Hepatocyte (in vitro differentiated cells): ENCODE measurements around the gene ZNF500. TPM values are rescaled to one million over a fixed set of nuclear protein-coding genes. Genes with fewer than 3 reads are reported as not detected.

Source experiments
- DNase-seq: peaks from one replicate; pipeline ENCODE4 v3.0.0-alpha.2; 2016; ENCODE audit warnings: low spot score
- H2AFZ ChIP-seq: fragments of 200-600 bp; sonication (generic); 2 replicates; pipeline ENCODE4 v1.6.0; 2016; ENCODE audit warnings: antibody characterized with exemption, mild to moderate bottlenecking
- H3K27ac ChIP-seq: fragments of 200-600 bp; sonication (generic); 2 replicates; pipeline ENCODE4 v1.5.1; 2016; ENCODE audit warnings: mild to moderate bottlenecking
- H3K27me3 ChIP-seq: fragments of 200-600 bp; sonication (generic); 2 replicates; pipeline ENCODE4 v1.6.1; 2016
- H3K36me3 ChIP-seq: fragments of 200-600 bp; sonication (generic); replicated peaks from 2 replicates; pipeline ENCODE4 v1.5.1; 2016; ENCODE audit warnings: low read depth; ENCODE audit not compliant: insufficient read depth
- H3K4me1 ChIP-seq: fragments of 200-600 bp; sonication (generic); 2 replicates; pipeline ENCODE4 v1.5.1; 2016; ENCODE audit warnings: mild to moderate bottlenecking, moderate library complexity; ENCODE audit not compliant: insufficient read depth
- H3K4me2 ChIP-seq: fragments of 200-600 bp; sonication (generic); 2 replicates; pipeline ENCODE4 v1.6.0; 2016
- H3K4me3 ChIP-seq: fragments of 200-600 bp; sonication (generic); 2 replicates; pipeline ENCODE4 v1.5.1; 2016; ENCODE audit warnings: mild to moderate bottlenecking
- H3K79me2 ChIP-seq: fragments of 200-600 bp; sonication (generic); 2 replicates; pipeline ENCODE4 v1.6.0; 2017; ENCODE audit warnings: mild to moderate bottlenecking
- H3K9me2 ChIP-seq: fragments of 200-600 bp; sonication (generic); replicated peaks from 2 replicates; pipeline ENCODE4 v1.6.0; 2017; ENCODE audit warnings: mild to moderate bottlenecking; ENCODE audit not compliant: insufficient read depth
- H3K9me3 ChIP-seq: fragments of 200-600 bp; sonication (generic); 2 replicates; pipeline ENCODE4 v1.5.1; 2016; ENCODE audit warnings: low read depth, mild to moderate bottlenecking
- H4K20me1 ChIP-seq: fragments of 200-600 bp; sonication (generic); 2 replicates; pipeline ENCODE4 v1.6.0; 2016; ENCODE audit warnings: mild to moderate bottlenecking; ENCODE audit not compliant: insufficient read depth, poor library complexity, severe bottlenecking
- CTCF ChIP-seq: fragments of 200-600 bp; sonication (generic); IDR thresholded peaks from 2 replicates; pipeline ENCODE4 v1.5.1; 2016; ENCODE audit warnings: antibody characterized with exemption, mild to moderate bottlenecking; ENCODE audit not compliant: poor library complexity
- EZH2 ChIP-seq: fragments of 200-600 bp; sonication (generic); IDR thresholded peaks from 2 replicates; pipeline ENCODE4 v1.6.1; 2016; ENCODE audit warnings: antibody characterized with exemption, mild to moderate bottlenecking, borderline replicate concordance
- EZH2phosphoT487 ChIP-seq: fragments of 200-600 bp; sonication (generic); IDR thresholded peaks from one replicate; pipeline ENCODE4 v1.6.1; 2018; ENCODE audit warnings: antibody characterized with exemption, mild to moderate bottlenecking, low read depth, moderate library complexity; ENCODE audit not compliant: unreplicated experiment, severe bottlenecking
- WGBS: methylation state at CpG from one replicate; pipeline ENCODE4 v1.1.6; 2016; ENCODE audit warnings: low lambda C conversion rate; ENCODE audit errors: missing lambda C conversion rate; 5-methylcytosine and 5-hydroxymethylcytosine counted together
- polyA plus RNA-seq: library from polyadenylated mRNA; unstranded; fragments of >200 nt; fragmentation: Nextera tagmentation; extraction: Ambion mirVana; gene quantifications from 2 replicates; pipeline ENCODE4 v1.2.1, GENCODE V29; 2016
- total RNA-seq: library from RNA; depleted of rRNA; stranded (reverse); fragments of >200 nt; gene quantifications from 2 replicates; pipeline ENCODE4 v1.2.3, GENCODE V29; 2014

The ZNF500 gene
- total and polyA plus RNA-seq, 2 experiments from 2014 or later: 10.4 to 10.6 TPM

DNA sequence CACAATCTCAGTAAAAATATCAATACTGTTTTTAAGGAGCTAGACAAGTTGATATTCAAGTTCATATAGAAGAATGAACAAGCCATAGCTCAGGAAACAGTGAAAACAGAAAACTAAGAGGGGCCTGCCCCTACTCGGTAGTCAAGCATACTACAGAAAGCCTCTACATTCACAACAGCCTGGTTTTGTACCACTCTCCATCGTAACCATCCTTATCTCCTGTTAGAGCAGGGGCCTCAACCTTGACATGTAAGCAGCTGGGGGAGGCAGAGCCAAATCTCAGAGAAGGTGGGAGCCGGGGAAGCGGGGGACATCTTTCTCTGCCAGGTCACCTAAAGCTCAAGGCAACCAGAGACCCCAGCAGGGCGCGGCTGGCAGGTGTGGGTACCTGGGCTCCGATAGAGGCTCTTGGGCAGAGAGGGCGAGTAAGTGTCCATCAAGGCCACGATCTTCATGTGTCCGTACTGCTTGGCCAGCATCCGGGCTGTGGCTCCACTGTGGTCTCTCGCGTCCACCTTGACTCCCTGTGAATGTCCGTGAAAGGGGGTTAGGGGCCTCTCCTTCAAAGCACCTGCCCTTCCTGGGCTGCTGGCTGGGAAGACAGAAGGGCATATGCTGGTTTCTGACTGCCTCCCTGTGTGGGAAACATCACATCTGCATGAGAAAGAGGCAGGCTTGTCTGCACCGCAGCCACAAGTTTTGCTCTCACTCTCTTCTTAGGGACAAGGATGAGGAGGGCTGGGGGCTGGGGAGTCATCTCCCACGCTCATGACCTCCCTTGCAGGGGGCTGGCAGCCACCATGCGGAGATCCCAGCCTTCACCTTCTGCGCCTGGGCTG is 53.1 kb downstream of the ZNF500 start:
- Histone ChIP-seq H2AFZ (no peak overlapping the region), H3K79me2 (no peaks in the 10 kb centered on the region), H3K27me3 (no peaks in the 10 kb centered on the region), H3K4me2 (no peak overlapping the region), H3K9me3 (no peaks in the 10 kb centered on the region), H3K4me3 (no peak overlapping the region), H3K9me2 (no peaks in the 10 kb centered on the region), H3K27ac (no peak overlapping the region), H4K20me1 (no peaks in the 10 kb centered on the region), H3K4me1 (no peaks in the 10 kb centered on the region), H3K36me3 (no peaks in the 10 kb centered on the region)
- TF ChIP-seq EZH2 (no peak), EZH2phosphoT487 (no peak), CTCF (no peak)
- WGBS: 87% methylated on average over 18 of the region's 18 CpGs
- no peak for DNase-seq

DNA sequence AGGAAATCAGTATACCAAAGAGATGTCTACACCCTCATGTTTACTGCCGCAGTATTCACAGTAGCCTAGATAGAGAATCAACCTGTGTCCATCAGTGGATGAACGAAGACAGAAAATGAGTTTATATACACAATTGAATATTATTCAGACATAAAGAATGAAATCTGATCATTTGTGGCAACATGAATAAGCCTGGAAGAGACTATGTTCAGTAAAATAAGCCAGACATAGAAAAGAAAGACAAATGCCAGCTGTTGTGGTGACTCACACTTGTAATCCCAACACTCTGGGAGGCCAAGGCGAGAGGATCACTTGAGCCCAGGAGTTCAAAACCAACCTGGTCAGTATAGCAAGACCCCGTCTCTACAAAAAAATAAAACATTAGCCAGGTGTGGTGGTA is 57.5 kb downstream of the ZNF500 start:
- Histone ChIP-seq H4K20me1 (no peaks in the 10 kb centered on the region), H3K27ac (no peak overlapping the region), H3K36me3 (no peaks in the 10 kb centered on the region), H3K4me2 (no peak overlapping the region), H3K27me3 (no peaks in the 10 kb centered on the region), H3K79me2 (no peaks in the 10 kb centered on the region), H3K4me3 (no peak overlapping the region), H3K4me1 (no peaks in the 10 kb centered on the region), H2AFZ (no peak overlapping the region), H3K9me2 (no peaks in the 10 kb centered on the region), H3K9me3 (no peaks in the 10 kb centered on the region)
- WGBS: 96% methylated on average over 4 of the region's 4 CpGs
- no peak for DNase-seq
- TF ChIP-seq EZH2phosphoT487 (no peak), EZH2 (no peak), CTCF (no peak)

- 93% methylated on average over 7 of the region's 7 CpGs for WGBS
- no peak overlapping the region for H3K4me2 ChIP-seq
- H3K4me1 ChIP-seq: peaks cover 3% of the 10 kb centered on the region
- no peaks in the 10 kb centered on the region for H3K79me2 ChIP-seq
- no peak overlapping the region for H3K27ac ChIP-seq
- no peaks in the 10 kb centered on the region for H3K9me2 ChIP-seq
- no peak overlapping the region for H3K4me3 ChIP-seq
- no peak for DNase-seq
- H2AFZ ChIP-seq: no peak overlapping the region
- H4K20me1 ChIP-seq: no peaks in the 10 kb centered on the region
- H3K9me3 ChIP-seq: no peaks in the 10 kb centered on the region
- H3K36me3 ChIP-seq: no peaks in the 10 kb centered on the region
- no peaks in the 10 kb centered on the region for H3K27me3 ChIP-seq
- TF ChIP-seq EZH2phosphoT487 (no peak), CTCF (no peak), EZH2 (no peak)
Measured at GRCh38 chr16:4706871-4707270, 60.1 kb downstream of the ZNF500 start.
